Measurements from ENCODE around the gene FASN.

- TF ChIP-seq GATA2 (IDR thresholded peaks at IDR 0.05; ENCODE audit: low read depth, low read length), result no peak
- no peak for TF ChIP-seq GATA3 (IDR thresholded peaks at IDR 0.05; ENCODE audit: low read depth, low read length)
Measured at GRCh38 chr17:82098939-82099763, 1.1 kb upstream of the FASN start.
